Natural killer cell (primary cell): ENCODE data around the gene TRAF3IP1. TPM values are rescaled to one million over a fixed set of nuclear protein-coding genes. Genes with fewer than 3 reads are reported as not detected.
"Not testable (repeated sequence)": the region's sequence is repeated elsewhere in the genome, so short reads cannot be mapped to it uniquely, and the experiment has no call there.

Experiments
- ATAC-seq, 3 donors: fragments of 150-1000 bp in 2 of 3; fragments of 200-7000 bp in 1 of 3; cut with Tn5 transposase; 1 replicate in 1 of 3; 2 replicates in 2 of 3; pipeline ENCODE4 v1.10.0; 2021; ENCODE audit warnings: mild to moderate bottlenecking in 2 of 3, moderate library complexity in 2 of 3
- DNase-seq, 2 donors: peaks; one replicate each; pipeline versions ENCODE4 v3.0.0 to v3.0.0-alpha.2; 2013 to 2021; ENCODE audit warnings: mixed read lengths in 1 of 2
- H3K27ac ChIP-seq: one replicate; pipeline ENCODE4 v1.5.1; 2013; ENCODE audit warnings: mild to moderate bottlenecking, low read length
- H3K27me3 ChIP-seq: one replicate; pipeline ENCODE4 v1.6.1; 2013; ENCODE audit warnings: low read length; ENCODE audit not compliant: control insufficient read depth, insufficient read depth
- H3K36me3 ChIP-seq: one replicate; pipeline ENCODE4 v1.6.1; 2013; ENCODE audit warnings: low read length; ENCODE audit not compliant: control insufficient read depth, insufficient read depth
- H3K4me1 ChIP-seq: one replicate; pipeline ENCODE4 v1.6.1; 2013; ENCODE audit warnings: low read length; ENCODE audit not compliant: control insufficient read depth, insufficient read depth
- H3K4me3 ChIP-seq: one replicate; pipeline ENCODE4 v1.5.1; 2013; ENCODE audit warnings: low read length
- H3K9me3 ChIP-seq: one replicate; pipeline ENCODE4 v1.6.1; 2013; ENCODE audit warnings: low read length; ENCODE audit not compliant: control insufficient read depth, insufficient read depth
- H3K27ac Mint-ChIP-seq, 2 donors: one replicate each; pipeline ENCODE4 v1.8.0; 2022; ENCODE audit warnings: mild to moderate bottlenecking in 2 of 2, mixed read lengths in 2 of 2, moderate library complexity in 1 of 2
- H3K27me3 Mint-ChIP-seq, 2 donors: one replicate each; pipeline ENCODE4 v1.8.0; 2022; ENCODE audit warnings: low read depth in 2 of 2, mixed read lengths in 2 of 2
- H3K36me3 Mint-ChIP-seq: one replicate; pipeline ENCODE4 v1.8.0; 2022; ENCODE audit warnings: mixed read lengths
- H3K4me1 Mint-ChIP-seq, 2 donors: one replicate each; pipeline ENCODE4 v1.8.0; 2022; ENCODE audit warnings: mixed read lengths in 2 of 2
- H3K4me3 Mint-ChIP-seq: one replicate; pipeline ENCODE4 v1.8.0; 2022; ENCODE audit warnings: mild to moderate bottlenecking, moderate library complexity, mixed read lengths
- H3K9me3 Mint-ChIP-seq, 2 donors: one replicate each; pipeline ENCODE4 v1.8.0; 2022; ENCODE audit warnings: mixed read lengths in 2 of 2
- WGBS: methylation state at CpG from one replicate; pipeline ENCODE4 v1.1.7; 2013; ENCODE audit warnings: missing lambda C conversion rate; ENCODE audit not compliant: insufficient coverage; 5-methylcytosine and 5-hydroxymethylcytosine counted together
- intact Hi-C: fragments of 100-400 bp; cut with micrococcal nuclease; formaldehyde crosslinking; loops from one replicate; pipeline ENCODE4 v1.14.2; 2022
- total RNA-seq, 4 donors: library from RNA; stranded (reverse); fragments of 120-200 nt in 1 of 4; gene quantifications; one replicate each; pipeline versions ENCODE4 v1.2.3 to v1.2.4, GENCODE V29; 2013 to 2022
- TF ChIP-seq, protein P1 (sequence below): fragments of 200-600 bp; IDR thresholded peaks from one replicate; pipeline ENCODE4 v1.8.0; 2022; ENCODE audit warnings: antibody characterized with exemption

The TRAF3IP1 gene
- total RNA-seq, 3 donors from 2014 or later (not counting 1 experiment from before 2014, with no cell fraction given) = 9.7 to 11.9 (median 11.3) TPM

DNA sequence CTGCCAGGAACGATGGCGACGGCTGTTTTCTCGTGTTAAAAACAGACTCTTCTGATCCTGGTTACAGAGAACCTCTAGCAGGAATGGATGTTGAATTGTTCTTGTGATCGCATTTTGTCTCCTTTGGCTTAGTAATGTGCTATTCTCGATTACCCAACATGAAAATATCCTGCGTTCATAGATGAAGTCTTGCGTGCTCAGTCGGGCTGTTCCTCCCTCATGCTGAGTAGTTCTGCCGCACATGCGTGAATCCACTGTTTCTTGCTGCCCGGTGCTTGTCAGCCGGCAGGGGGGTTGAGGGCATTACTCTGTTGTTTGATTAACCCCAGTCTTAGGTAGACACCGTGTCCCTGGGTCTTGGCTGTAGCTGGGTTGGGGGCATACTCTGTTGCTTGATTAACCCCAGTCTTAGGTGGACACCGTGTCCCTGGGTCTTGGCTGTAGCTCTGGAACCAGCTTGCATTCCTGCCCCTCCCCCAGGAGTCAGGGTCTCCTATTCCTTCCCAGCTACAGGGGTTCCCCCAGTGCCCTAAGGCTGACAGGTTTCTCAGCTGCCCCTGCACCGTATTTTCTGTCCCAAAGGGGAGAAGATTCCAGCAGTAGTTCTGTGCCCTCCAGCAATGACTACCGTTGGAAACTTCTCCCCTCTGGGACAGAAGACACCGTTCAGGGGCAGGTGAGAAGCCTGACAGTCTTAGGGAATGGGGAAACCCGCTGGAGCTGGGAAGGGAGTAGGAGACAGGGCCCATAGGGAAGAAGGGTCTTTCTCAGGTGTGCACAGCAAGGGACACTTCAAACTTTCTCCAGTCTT is 84.3 kb downstream of the TRAF3IP1 start:
- DNase-seq (no peak), ATAC-seq (no peak)
- 91% methylated on average over 19 of the region's 19 CpGs for WGBS
- H3K36me3 Mint-ChIP-seq = no peaks in the 10 kb centered on the region
- intact Hi-C loops = loop anchor here (2.0 kb wide), 1 partner anchor 34 kb away; no protein-coding TSS in a partner anchor
- peaks cover 13 to 31% of the 10 kb centered on the region in 2 donors for H3K4me1 Mint-ChIP-seq
- H3K27ac ChIP-seq = peak overlapping the region; percentile 89
- TF ChIP-seq, protein P1, sequence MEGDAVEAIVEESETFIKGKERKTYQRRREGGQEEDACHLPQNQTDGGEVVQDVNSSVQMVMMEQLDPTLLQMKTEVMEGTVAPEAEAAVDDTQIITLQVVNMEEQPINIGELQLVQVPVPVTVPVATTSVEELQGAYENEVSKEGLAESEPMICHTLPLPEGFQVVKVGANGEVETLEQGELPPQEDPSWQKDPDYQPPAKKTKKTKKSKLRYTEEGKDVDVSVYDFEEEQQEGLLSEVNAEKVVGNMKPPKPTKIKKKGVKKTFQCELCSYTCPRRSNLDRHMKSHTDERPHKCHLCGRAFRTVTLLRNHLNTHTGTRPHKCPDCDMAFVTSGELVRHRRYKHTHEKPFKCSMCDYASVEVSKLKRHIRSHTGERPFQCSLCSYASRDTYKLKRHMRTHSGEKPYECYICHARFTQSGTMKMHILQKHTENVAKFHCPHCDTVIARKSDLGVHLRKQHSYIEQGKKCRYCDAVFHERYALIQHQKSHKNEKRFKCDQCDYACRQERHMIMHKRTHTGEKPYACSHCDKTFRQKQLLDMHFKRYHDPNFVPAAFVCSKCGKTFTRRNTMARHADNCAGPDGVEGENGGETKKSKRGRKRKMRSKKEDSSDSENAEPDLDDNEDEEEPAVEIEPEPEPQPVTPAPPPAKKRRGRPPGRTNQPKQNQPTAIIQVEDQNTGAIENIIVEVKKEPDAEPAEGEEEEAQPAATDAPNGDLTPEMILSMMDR = no peak
- no peaks in the 10 kb centered on the region for H3K27me3 Mint-ChIP-seq
- no peak overlapping the region for H3K4me3 ChIP-seq
- peaks cover 29% of the 10 kb centered on the region for H3K4me1 ChIP-seq
- no peaks in the 10 kb centered on the region for H3K9me3 ChIP-seq
- H3K4me3 Mint-ChIP-seq = no peak overlapping the region
- no peaks in the 10 kb centered on the region for H3K27me3 ChIP-seq
- no peaks in the 10 kb centered on the region for H3K36me3 ChIP-seq
- peak overlapping the region; percentile 96 to 98 for H3K27ac Mint-ChIP-seq
- no peaks in the 10 kb centered on the region for H3K9me3 Mint-ChIP-seq

DNA sequence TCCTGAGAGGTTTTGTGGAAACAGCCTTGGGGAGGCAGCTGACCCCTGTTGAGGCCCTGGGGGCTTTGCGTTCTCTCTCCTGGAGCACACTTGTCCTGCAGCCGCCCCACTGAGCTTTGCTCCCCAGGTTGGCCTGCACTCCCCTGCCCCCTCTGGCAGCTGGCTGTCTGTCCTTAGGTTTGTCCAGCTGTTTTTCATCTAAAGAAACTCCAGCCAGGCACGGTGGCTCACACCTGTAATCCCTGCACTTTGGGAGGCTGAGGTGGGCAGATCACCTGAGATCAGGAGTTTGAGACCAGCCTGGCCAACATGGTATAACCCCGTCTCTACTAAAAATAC is 84.9 kb downstream of the TRAF3IP1 start:
- DNase-seq, ATAC-seq, H3K27me3 ChIP-seq, H3K36me3 Mint-ChIP-seq, H3K36me3 ChIP-seq, H3K9me3 ChIP-seq, H3K27me3 Mint-ChIP-seq, H3K4me3 ChIP-seq, H3K4me3 Mint-ChIP-seq, H3K9me3 Mint-ChIP-seq: not testable (repeated sequence)
- peak overlapping the region; percentile 96 to 98 for H3K27ac Mint-ChIP-seq
- intact Hi-C loops = loop anchor here (2.0 kb wide), 1 partner anchor 34 kb away; no protein-coding TSS in a partner anchor
- 96% methylated on average over 4 of the region's 4 CpGs for WGBS
- H3K4me1 Mint-ChIP-seq = peaks cover 13 to 31% of the 10 kb centered on the region in 2 donors
- Histone ChIP-seq H3K27ac (peak overlapping the region; percentile 89), H3K4me1 (peaks cover 29% of the 10 kb centered on the region)

DNA sequence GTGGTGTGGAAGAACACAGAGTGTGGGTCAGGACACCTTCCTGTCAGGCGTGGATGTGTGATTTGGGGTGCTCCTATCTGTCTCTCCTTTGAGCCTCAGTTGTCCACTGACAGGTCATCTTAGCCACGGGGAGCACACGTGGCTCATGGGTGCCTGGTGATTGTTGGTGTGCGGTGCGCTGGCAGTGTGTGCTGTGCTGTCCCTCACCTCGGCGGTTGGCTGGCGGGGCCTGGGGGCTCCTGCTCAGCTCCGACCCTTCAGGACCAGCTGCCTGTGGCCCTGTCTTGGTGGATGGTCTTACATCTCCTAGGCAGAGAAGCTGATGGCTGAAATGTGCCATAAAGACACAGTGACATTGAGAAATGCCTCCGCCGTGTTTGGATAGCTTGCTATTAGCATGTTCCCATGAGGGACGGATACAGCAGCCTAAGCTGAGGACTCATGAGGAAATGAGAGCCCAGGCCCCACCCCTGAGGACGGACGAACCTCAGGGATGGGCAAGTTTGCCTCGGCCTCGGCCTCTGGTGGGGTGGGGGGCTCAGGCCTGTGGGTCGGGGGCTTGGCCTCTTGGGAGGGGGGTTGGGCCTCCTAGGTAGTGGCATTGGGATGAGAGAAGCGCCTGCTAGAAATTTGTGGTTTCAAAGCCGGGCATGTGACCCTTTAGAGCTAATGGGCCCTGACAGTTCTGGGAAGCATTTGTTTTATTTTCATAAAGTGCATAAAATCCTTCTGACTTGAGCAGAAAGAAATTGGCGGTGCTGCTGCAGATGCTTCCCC is 86.1 kb downstream of the TRAF3IP1 start:
- Histone ChIP-seq H3K4me3 (no peak overlapping the region), H3K9me3 (no peaks in the 10 kb centered on the region), H3K27me3 (no peaks in the 10 kb centered on the region), H3K36me3 (no peaks in the 10 kb centered on the region), H3K4me1 (peaks cover 29% of the 10 kb centered on the region), H3K27ac (peak overlapping the region; percentile 89)
- H3K4me1 Mint-ChIP-seq = peaks cover 13 to 31% of the 10 kb centered on the region in 2 donors
- no peaks in the 10 kb centered on the region for H3K9me3 Mint-ChIP-seq
- intact Hi-C loops = loop anchor here (2.0 kb wide), 1 partner anchor 20 kb away; the partner anchor contains the start of gene ASB1
- peak; percentile 39 to 49 (median 40) for ATAC-seq
- peak overlapping the region; percentile 72 for H3K4me3 Mint-ChIP-seq
- WGBS = 70% methylated on average over 20 of the region's 20 CpGs
- TF ChIP-seq, protein P1 = no peak
- H3K36me3 Mint-ChIP-seq = no peaks in the 10 kb centered on the region
- peak overlapping the region; percentile 96 to 98 for H3K27ac Mint-ChIP-seq
- DNase-seq = no peak
- no peaks in the 10 kb centered on the region for H3K27me3 Mint-ChIP-seq

DNA sequence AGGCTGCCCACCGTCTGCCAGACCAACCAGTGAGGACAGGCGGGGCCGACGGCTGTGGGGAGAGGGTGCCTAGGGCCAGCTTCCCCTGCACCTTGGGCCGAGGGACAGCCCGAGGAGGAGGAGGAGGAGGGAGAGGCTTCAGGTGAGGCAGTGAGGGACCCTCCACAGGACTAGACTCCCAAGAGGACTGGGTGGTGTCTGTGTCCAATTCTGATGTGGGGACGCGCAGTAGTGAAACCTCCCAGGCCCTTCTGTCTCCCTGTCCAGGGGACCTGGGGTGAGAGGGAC is 86.6 kb downstream of the TRAF3IP1 start:
- H3K9me3 ChIP-seq = no peaks in the 10 kb centered on the region
- no peaks in the 10 kb centered on the region for H3K27me3 ChIP-seq
- H3K4me3 ChIP-seq = no peak overlapping the region
- ATAC-seq (no peak), DNase-seq (no peak)
- Mint-ChIP-seq H3K9me3 (no peaks in the 10 kb centered on the region), H3K4me3 (no peak overlapping the region), H3K27ac (peak overlapping the region in 1 of 2 donors; percentile 98), H3K27me3 (no peaks in the 10 kb centered on the region), H3K4me1 (peaks cover 13 to 31% of the 10 kb centered on the region in 2 donors), H3K36me3 (no peaks in the 10 kb centered on the region)
- TF ChIP-seq, protein P1 = no peak
- WGBS = 81% methylated on average over 8 of the region's 8 CpGs
- peaks cover 29% of the 10 kb centered on the region for H3K4me1 ChIP-seq
- peak overlapping the region; percentile 89 for H3K27ac ChIP-seq
- no peaks in the 10 kb centered on the region for H3K36me3 ChIP-seq
- intact Hi-C loops = loop anchor here (2.0 kb wide), 1 partner anchor 20 kb away; the partner anchor contains the start of gene ASB1
